A549 (cell line): ENCODE data around the gene CCSER1. TPM values are rescaled to one million over a fixed set of nuclear protein-coding genes. Genes with fewer than 3 reads are reported as not detected.
A peak's percentile ranks its signal among the peaks of the same experiment; 100 is the strongest.

Experiments used
- ATAC-seq, 2 experiments: fragments of 200-7000 bp in 1 of 2; fragments of >200 bp in 1 of 2; cut with Nextera tagmentation in 1 of 2; cut with Tn5 transposase in 1 of 2; 3 replicates each; pipeline versions ENCODE4 v1.8.0 to v1.9.1; 2018 to 2020; ENCODE audit warnings: mild to moderate bottlenecking in 1 of 2, moderate library complexity in 1 of 2
- CTCF ChIA-PET: fragments of 300-600 bp; sonication (Branson Sonifier 250); formaldehyde crosslinking; extraction: SDS; loops from one replicate; lab custom pipeline; 2021; ENCODE audit warnings: antibody characterized with exemption, inconsistent platforms; lab: Yijun Ruan, JAX
- POLR2A ChIA-PET: fragments of 350-600 bp; formaldehyde crosslinking; extraction: SDS; loops from one replicate; lab custom pipeline; 2021; ENCODE audit warnings: antibody characterized with exemption, inconsistent platforms; lab: Yijun Ruan, JAX
- DNase-seq, 2 experiments: peaks; one replicate each; pipeline versions ENCODE4 v3.0.0 to v3.0.0-alpha.2; 2011 to 2016; ENCODE audit warnings: low read depth in 1 of 2, low spot score in 1 of 2
- FAIRE-seq: peaks from 2 replicates; lab custom pipeline; 2011; peaks lifted over from hg19 to GRCh38; lab: Jason Lieb, UNC
- H3K27ac ChIP-seq, 2 experiments: fragments of >200 bp; sonication (Bioruptor Twin); formaldehyde crosslinking; 3 replicates each; pipeline ENCODE4 v1.5.1; 2016 to 2017
- H3K4me1 ChIP-seq: fragments of >200 bp; sonication (Bioruptor Twin); formaldehyde crosslinking; 3 replicates; pipeline ENCODE4 v1.6.1; 2016
- H3K4me2 ChIP-seq: fragments of >200 bp; sonication (Bioruptor Twin); formaldehyde crosslinking; 3 replicates; pipeline ENCODE4 v1.6.1; 2016
- H3K4me3 ChIP-seq: fragments of >200 bp; sonication (Bioruptor Twin); formaldehyde crosslinking; 3 replicates; pipeline ENCODE4 v1.5.1; 2016
- H3K9me3 ChIP-seq: fragments of >200 bp; sonication (Bioruptor Twin); formaldehyde crosslinking; 3 replicates; pipeline ENCODE4 v1.6.1; 2016
- ATOH8 ChIP-seq: fragments of 250-450 bp; sonication (Bioruptor Pico); IDR thresholded peaks from 2 replicates; pipeline ENCODE4 v1.5.0; 2020; ENCODE audit warnings: low read depth, mild to moderate bottlenecking, moderate library complexity
- BCL3 ChIP-seq: fragments of >200 bp; sonication (Bioruptor Twin); formaldehyde crosslinking; IDR thresholded peaks from 3 replicates; pipeline ENCODE4 v1.6.1; 2016
- CBX2 ChIP-seq: fragments of 200-600 bp; sonication (generic); IDR thresholded peaks from 2 replicates; pipeline ENCODE4 v1.6.1; 2016; ENCODE audit warnings: low read depth, mild to moderate bottlenecking, borderline replicate concordance
- CHD4 ChIP-seq: fragments of 200-600 bp; sonication (generic); IDR thresholded peaks from 2 replicates; pipeline ENCODE4 v1.6.1; 2016; ENCODE audit warnings: antibody characterized with exemption, mild to moderate bottlenecking, borderline replicate concordance
- E2F6 ChIP-seq: IDR thresholded peaks from 2 replicates; pipeline ENCODE4 v1.6.1; 2012; ENCODE audit warnings: low read depth, borderline replicate concordance
- EHMT2 ChIP-seq: fragments of 200-600 bp; sonication (generic); IDR thresholded peaks from 2 replicates; pipeline ENCODE4 v1.6.1; 2016; ENCODE audit warnings: antibody characterized with exemption, low read depth, mild to moderate bottlenecking, moderate library complexity
- EP300 ChIP-seq, 2 experiments: fragments of >200 bp; sonication (Bioruptor Twin); formaldehyde crosslinking; IDR thresholded peaks; 2 replicates in 1 of 2; 3 replicates in 1 of 2; pipeline ENCODE4 v1.6.1; 2016 to 2017
- FOSL2 ChIP-seq, 2 experiments: fragments of 450-650 bp in 1 of 2; fragments of >200 bp in 1 of 2; sonication (Bioruptor Twin) in 1 of 2; formaldehyde crosslinking; IDR thresholded peaks; 2 replicates each; pipeline versions ENCODE4 v1.5.0 to v1.6.1; 2016 to 2020; ENCODE audit warnings: mild to moderate bottlenecking in 1 of 2, moderate library complexity in 1 of 2
- FOXS1 ChIP-seq: fragments of 250-450 bp; sonication (Bioruptor Pico); IDR thresholded peaks from 2 replicates; pipeline ENCODE4 v1.5.0; 2020; ENCODE audit warnings: mild to moderate bottlenecking, moderate library complexity
- GATA3 ChIP-seq: IDR thresholded peaks from 2 replicates; pipeline ENCODE4 v1.6.1; 2012; ENCODE audit warnings: borderline replicate concordance
- HDAC2 ChIP-seq: fragments of 200-600 bp; sonication (generic); IDR thresholded peaks from 2 replicates; pipeline ENCODE4 v1.6.1; 2016
- HES2 ChIP-seq: fragments of >200 bp; sonication (Bioruptor Twin); formaldehyde crosslinking; IDR thresholded peaks from 2 replicates; pipeline ENCODE4 v1.6.1; 2016
- HEYL ChIP-seq: fragments of 250-450 bp; sonication (Bioruptor Pico); IDR thresholded peaks from 2 replicates; pipeline ENCODE4 v1.8.0; 2021; ENCODE audit warnings: mild to moderate bottlenecking, moderate library complexity
- HOXB13 ChIP-seq: fragments of 250-450 bp; sonication (Bioruptor Pico); IDR thresholded peaks from 2 replicates; pipeline ENCODE4 v1.5.0; 2020; ENCODE audit warnings: low read depth, mild to moderate bottlenecking, moderate library complexity
- JUNB ChIP-seq: fragments of >200 bp; sonication (Bioruptor Twin); formaldehyde crosslinking; IDR thresholded peaks from 2 replicates; pipeline ENCODE4 v1.6.1; 2016
- KDM1A ChIP-seq: fragments of 200-600 bp; sonication (generic); IDR thresholded peaks from 2 replicates; pipeline ENCODE4 v1.6.1; 2016; ENCODE audit warnings: low read depth, mild to moderate bottlenecking
- MAFK ChIP-seq: fragments of 450-650 bp; IDR thresholded peaks from 2 replicates; pipeline ENCODE4 v1.6.1; 2014; ENCODE audit not compliant: partially characterized antibody
- MAX ChIP-seq: IDR thresholded peaks from 2 replicates; pipeline ENCODE4 v1.6.1; 2012
- MAZ ChIP-seq: fragments of 150-350 bp; IDR thresholded peaks from 2 replicates; pipeline ENCODE4 v1.6.1; 2014; ENCODE audit warnings: antibody characterized with exemption, low read depth, low read length, borderline replicate concordance
- PHF8 ChIP-seq: fragments of 200-600 bp; sonication (generic); IDR thresholded peaks from 2 replicates; pipeline ENCODE4 v1.6.1; 2016; ENCODE audit warnings: low read depth, mild to moderate bottlenecking, antibody characterized with exemption, moderate library complexity, borderline replicate concordance
- POLR2AphosphoS2 ChIP-seq: conservative IDR thresholded peaks from 2 replicates; pipeline ENCODE4 v1.6.1; 2012; ENCODE audit warnings: low read length, improper control_type of control experiment, inconsistent platforms
- RAD21 ChIP-seq, 2 experiments: fragments of >200 bp in 1 of 2; sonication (Bioruptor Twin) in 1 of 2; formaldehyde crosslinking in 1 of 2; IDR thresholded peaks in 1 of 2; conservative IDR thresholded peaks in 1 of 2; 2 replicates in 1 of 2; 3 replicates in 1 of 2; pipeline ENCODE4 v1.6.1; 2012 to 2018; ENCODE audit warnings: inconsistent platforms in 1 of 2
- RARB ChIP-seq: fragments of 250-450 bp; sonication (Bioruptor Pico); IDR thresholded peaks from 2 replicates; pipeline ENCODE4 v1.8.0; 2021; ENCODE audit warnings: mild to moderate bottlenecking, moderate library complexity
- RCOR1 ChIP-seq: fragments of 150-350 bp; IDR thresholded peaks from 2 replicates; pipeline ENCODE4 v1.6.1; 2014; ENCODE audit warnings: antibody characterized with exemption, low read length, low read depth
- RFX5 ChIP-seq: fragments of 450-650 bp; IDR thresholded peaks from 2 replicates; pipeline ENCODE4 v1.7.1; 2014; ENCODE audit warnings: antibody characterized with exemption, mild to moderate bottlenecking, moderate library complexity
- ZC3H11A ChIP-seq: fragments of 450-650 bp; IDR thresholded peaks from 2 replicates; pipeline ENCODE4 v1.6.1; 2014; ENCODE audit warnings: antibody characterized with exemption, mild to moderate bottlenecking
- WGBS: methylation state at CpG from one replicate; pipeline ENCODE4 v1.1.6; 2017; ENCODE audit errors: missing lambda C conversion rate; 5-methylcytosine and 5-hydroxymethylcytosine counted together
- polyA plus RNA-seq, 4 experiments: library from polyadenylated mRNA; depleted of rRNA in 3 of 4; stranded (reverse); fragments of >200 nt; fragmentation: RNase III in 1 of 4; extraction: RNeasy Plus Mini Kit Qiagen cat#74134 plus additional on column Dnase treatment in 1 of 4; gene quantifications; 2 replicates in 3 of 4; 3 replicates in 1 of 4; pipeline ENCODE4 v1.2.3, GENCODE V29; 2011 to 2017

CCSER1 gene
- polyA plus RNA-seq, 2 of the 4 experiments (the other 2 are of a cell fraction): 0.06 TPM; not detected in 1

GRCh38 chr4:91087743-91088142 lies 960.5 kb downstream of the CCSER1 start:
- no peak for DNase-seq
- ChIA-PET CTCF (no interaction called here), POLR2A (no interaction called here)
- no peak overlapping the region for H3K27ac ChIP-seq
- no peak overlapping the region for H3K4me2 ChIP-seq
- FAIRE-seq: no peak
- no peaks in the 10 kb centered on the region for H3K4me1 ChIP-seq
- no peaks in the 10 kb centered on the region for H3K9me3 ChIP-seq
- ATAC-seq: no peak
- H3K4me3 ChIP-seq: no peak overlapping the region
- 71% methylated on average over 1 of the region's 1 CpG for WGBS
- no peak for TF ChIP-seq BCL3
- TF ChIP-seq ZC3H11A: no peak
- no peak for TF ChIP-seq RARB (CRISPR knock-in tag)
- no peak for TF ChIP-seq KDM1A
- TF ChIP-seq CHD4: no peak
- no peak for TF ChIP-seq HES2
- TF ChIP-seq GATA3: no peak
- TF ChIP-seq HOXB13 (CRISPR knock-in tag): no peak
- TF ChIP-seq CBX2: no peak
- TF ChIP-seq E2F6: no peak
- no peak for TF ChIP-seq RFX5
- no peak for TF ChIP-seq HEYL (CRISPR knock-in tag)
- TF ChIP-seq EP300 (IDR thresholded peaks at IDR 0.05): no peak
- no peak for TF ChIP-seq MAZ
- no peak for TF ChIP-seq MAFK

- WGBS: 33% methylated on average over 3 of the region's 3 CpGs
- ATAC-seq (no peak), FAIRE-seq (no peak), DNase-seq (no peak)
- peak overlapping the region; percentile 71 for H3K4me2 ChIP-seq
- H3K4me1 ChIP-seq: no peaks in the 10 kb centered on the region
- H3K9me3 ChIP-seq: no peaks in the 10 kb centered on the region
- CTCF ChIA-PET: no interaction called here
- H3K27ac ChIP-seq: peak overlapping the region; percentile 66 to 77
- TF ChIP-seq FOXS1 (no peak), FOSL2 (IDR thresholded peaks at IDR 0.05) (no peak), FOSL2 (CRISPR knock-in tag; IDR thresholded peaks at IDR 0.05) (no peak), RCOR1 (no peak), EHMT2 (no peak), HOXB13 (CRISPR knock-in tag) (no peak), PHF8 (no peak), POLR2AphosphoS2 (no peak), CHD4 (no peak), RAD21 (conservative IDR thresholded peaks at IDR 0.05 in 1 of 2, IDR thresholded peaks at IDR 0.05 in 1 of 2) (no peak), ATOH8 (CRISPR knock-in tag) (no peak), MAX (no peak), HDAC2 (no peak), JUNB (no peak), GATA3 (no peak)
- POLR2A ChIA-PET: no interaction called here
- H3K4me3 ChIP-seq: peak overlapping the region; percentile 19; the same call in 1 of the 3 replicates
These were observed 962.0 kb downstream of the CCSER1 start for GRCh38 chr4:91089178-91089577.
